A549 (cell line): Measurements from ENCODE around the gene NR2C2AP.

Source experiments
- CTCF ChIP-seq: fragments of >200 bp; sonication (Bioruptor Twin); formaldehyde crosslinking; IDR thresholded peaks from 3 replicates; pipeline ENCODE4 v1.5.1; 2016
- MAFK ChIP-seq: fragments of 450-650 bp; IDR thresholded peaks from 2 replicates; pipeline ENCODE4 v1.6.1; 2014; ENCODE audit not compliant: partially characterized antibody

GRCh38 chr19:19207637-19208572 lies 4.7 kb upstream of the NR2C2AP start:
- TF ChIP-seq CTCF: no peak
- TF ChIP-seq MAFK: no peak
